Measurements from ENCODE around the gene SIN3A. TPM values are rescaled to one million over a fixed set of nuclear protein-coding genes. Genes with fewer than 3 reads are reported as not detected.

The SIN3A gene
- total and polyA plus RNA-seq, 9 of the 15 experiments (the other 6 are each of a cell fraction or from before 2014, with no cell fraction given), result 11.1 to 70.3 (median 25.3) TPM

GRCh38 chr15:75335705-75336355, 115.7 kb downstream of the SIN3A start, which contains the start of gene COMMD4 (continued):
- TF ChIP-seq CC2D1A (IDR thresholded peaks at IDR 0.05), result no peak; the same call in 1 of the 2 replicates
- no peak for TF ChIP-seq KLF10 (CRISPR knock-in tag; IDR thresholded peaks at IDR 0.05)
- TF ChIP-seq ZNF639 (CRISPR knock-in tag; conservative IDR thresholded peaks at IDR 0.05 in 1 of 2, IDR thresholded peaks at IDR 0.05 in 1 of 2), result no peak; a peak in 1 of 4 replicates
- TF ChIP-seq JUN (IDR thresholded peaks at IDR 0.05; ENCODE audit: borderline replicate concordance, low read depth, low read length), result no peak
- TF ChIP-seq JUN (CRISPR knock-in tag; IDR thresholded peaks at IDR 0.05; ENCODE audit: borderline replicate concordance), result no peak
- no peak for TF ChIP-seq ZNF586 (CRISPR knock-in tag; conservative IDR thresholded peaks at IDR 0.05)
- no peak for TF ChIP-seq DEAF1 (CRISPR knock-in tag; IDR thresholded peaks at IDR 0.05)
- TF ChIP-seq ARID2 (IDR thresholded peaks at IDR 0.05), result no peak
- no peak for TF ChIP-seq CHD4 (IDR thresholded peaks at IDR 0.05; ENCODE audit: insufficient read depth, insufficient replicate concordance, low read depth, low read length, poor library complexity, severe bottlenecking)
- peak; percentile 94 for TF ChIP-seq ETS1 (conservative IDR thresholded peaks at IDR 0.05; ENCODE audit: control insufficient read depth, low read depth, low read length)
- peak in 1 of 2 experiments; percentile 18; a peak in 1 of 4 replicates for TF ChIP-seq RCOR1 (IDR thresholded peaks at IDR 0.05; ENCODE audit: borderline replicate concordance in 1 of 2, low read depth in 2 of 2, low read length in 2 of 2)
- TF ChIP-seq PML (IDR thresholded peaks at IDR 0.05; ENCODE audit: low read length), result no peak; the same call in 1 of the 2 replicates
- TF ChIP-seq ZNF384 (IDR thresholded peaks at IDR 0.05; ENCODE audit: low read depth, low read length), result no peak
- no peak for TF ChIP-seq ZNF76 (CRISPR knock-in tag; IDR thresholded peaks at IDR 0.05; ENCODE audit: borderline replicate concordance)
- no peak for TF ChIP-seq RBM15 (IDR thresholded peaks at IDR 0.05; ENCODE audit: insufficient read depth, low read length)
- no peak for TF ChIP-seq ILF3 (IDR thresholded peaks at IDR 0.05; ENCODE audit: borderline replicate concordance)
- no peak for TF ChIP-seq HMGXB4 (CRISPR knock-in tag; IDR thresholded peaks at IDR 0.05)
- TF ChIP-seq RAD51 (IDR thresholded peaks at IDR 0.05; ENCODE audit: borderline replicate concordance, low read depth), result peak; percentile 100

Measured in K562 (cell line).